Hematopoietic multipotent progenitor cell treated with erythropoietin and hydrocortisone succinate and interleukin-3 and kit ligand, for 17 days (in vitro differentiated cells): ENCODE results near the gene ZHX3.

Experiments
- DNase-seq: peaks from one replicate; pipeline ENCODE4 v3.0.0-alpha.2; 2015; ENCODE audit warnings: low spot score

ZHX3 gene

GRCh38 chr20:41150664-41151063, 166.9 kb downstream of the ZHX3 start:
- no peak for DNase-seq

GRCh38 chr20:41148942-41149341, 168.6 kb downstream of the ZHX3 start:
- DNase-seq, result no peak

- no peak for DNase-seq
Measured at GRCh38 chr20:41147767-41148191, 169.8 kb downstream of the ZHX3 start.

GRCh38 chr20:41145821-41146620, 171.5 kb downstream of the ZHX3 start:
- no peak for DNase-seq

GRCh38 chr20:41145317-41145716, 172.2 kb downstream of the ZHX3 start:
- DNase-seq, result no peak

- no peak for DNase-seq
Measured at GRCh38 chr20:41143354-41143753, 174.2 kb downstream of the ZHX3 start.

GRCh38 chr20:41142919-41143318, 174.6 kb downstream of the ZHX3 start:
- DNase-seq, result no peak

- DNase-seq, result no peak
Measured at GRCh38 chr20:41142245-41142644, 175.3 kb downstream of the ZHX3 start.

- DNase-seq, result no peak
Measured at GRCh38 chr20:41141153-41141815, 176.2 kb downstream of the ZHX3 start.

GRCh38 chr20:41140226-41141133, 177.1 kb downstream of the ZHX3 start:
- no peak for DNase-seq

GRCh38 chr20:41139227-41140093, 178.1 kb downstream of the ZHX3 start:
- no peak for DNase-seq

- DNase-seq, result no peak
Measured at GRCh38 chr20:41138475-41139226, 178.9 kb downstream of the ZHX3 start.

- no peak for DNase-seq
Measured at GRCh38 chr20:41137614-41138474, 179.7 kb downstream of the ZHX3 start.

GRCh38 chr20:41136680-41137613, 180.6 kb downstream of the ZHX3 start, which contains the start of gene PLCG1:
PLCG1 (plus strand) TSS chr20:41137543; CDS start chr20:41137642, 99 bp downstream.
- peak; percentile 68 for DNase-seq

- DNase-seq, result no peak
Measured at GRCh38 chr20:41135888-41136679, 181.4 kb downstream of the ZHX3 start.

GRCh38 chr20:41135187-41135887, 182.2 kb downstream of the ZHX3 start:
- DNase-seq, result peak; percentile 61
